Renal cortical epithelial cell (primary cell): ENCODE measurements around the gene BOC. TPM values are rescaled to one million over a fixed set of nuclear protein-coding genes. Genes with fewer than 3 reads are reported as not detected.

Experiments
- total RNA-seq: library from RNA; depleted of rRNA; stranded (reverse); fragments of >200 nt; gene quantifications from 2 replicates; pipeline ENCODE4 v1.2.3, GENCODE V29; 2014

Gene BOC
- total RNA-seq, 1 donor from 2014 or later, result 3.0 TPM

Other genes starting within 250 kb of the BOC start
- 0.17 TPM in 1 of 2 replicates, not detected in the other for gene CD200R1, start 236.5 kb upstream of the BOC start, total RNA-seq
- 33.1 and 56.4 TPM in 2 replicates for gene GTPBP8, start 220.6 kb upstream of the BOC start, total RNA-seq
- under 0.01 and 16.4 TPM in 2 replicates for gene CFAP44, start 229.9 kb downstream of the BOC start, total RNA-seq